GM12878 (cell line): ENCODE data around the gene ATF4. TPM values are rescaled to one million over a fixed set of nuclear protein-coding genes. Genes with fewer than 3 reads are reported as not detected.

Source experiments
- ATAC-seq: fragments of 200-7000 bp; cut with Tn5 transposase; 3 replicates; pipeline ENCODE4 v1.9.1; 2020; ENCODE audit warnings: mild to moderate bottlenecking, moderate library complexity
- BruUV-seq: library from RNA; stranded (reverse); fragments of 400-500 nt; replicated peaks from 2 replicates; lab custom pipeline; 2021; lab: Mats Ljungman, UMichigan
- CTCF ChIA-PET: fragments of 300-600 bp; sonication (Branson Sonifier 250); formaldehyde crosslinking; extraction: SDS; loops from one replicate; lab custom pipeline; 2021; ENCODE audit warnings: inconsistent platforms; lab: Yijun Ruan, JAX
- POLR2A ChIA-PET: fragments of 350-600 bp; formaldehyde crosslinking; extraction: SDS; loops from one replicate; lab custom pipeline; 2021; ENCODE audit warnings: inconsistent platforms; lab: Charles Lee
- RAD21 ChIA-PET: fragments of 300-600 bp; sonication (Branson Sonifier 250); formaldehyde crosslinking; loops from one replicate; lab custom pipeline; 2023; ENCODE audit warnings: antibody characterized with exemption; ENCODE audit not compliant: unreplicated experiment; lab: Charles Lee
- SMC1A ChIA-PET: fragments of 300-600 bp; sonication (Branson Sonifier 250); formaldehyde crosslinking; loops from one replicate; lab custom pipeline; 2023; ENCODE audit not compliant: unreplicated experiment, uncharacterized antibody; lab: Charles Lee
- DNase-seq: peaks from one replicate; pipeline ENCODE4 v3.0.0-alpha.2; 2011; ENCODE audit warnings: low read depth, low spot score
- FAIRE-seq: peaks from 3 replicates; lab custom pipeline; 2011; peaks lifted over from hg19 to GRCh38; lab: Jason Lieb, UNC
- H2AFZ ChIP-seq: 2 replicates; pipeline ENCODE4 v1.6.0; 2011; ENCODE audit warnings: low read depth, low read length, control low read depth; ENCODE audit not compliant: control insufficient read depth
- H3K27ac ChIP-seq: 2 replicates; pipeline ENCODE4 v1.5.1; 2011; ENCODE audit warnings: control low read depth; ENCODE audit not compliant: control insufficient read depth, insufficient read depth
- H3K27me3 ChIP-seq, 2 experiments: replicated peaks in 1 of 2; 2 replicates each; pipeline versions ENCODE4 v1.6.0 to v1.6.1; 2011; ENCODE audit warnings: low read length in 1 of 2; ENCODE audit not compliant: control insufficient read depth in 2 of 2, insufficient read depth in 2 of 2
- H3K36me3 ChIP-seq, 2 experiments: 2 replicates each; pipeline ENCODE4 v1.5.1; 2011; ENCODE audit warnings: low read length in 1 of 2; ENCODE audit not compliant: control insufficient read depth in 2 of 2, insufficient read depth in 2 of 2
- H3K4me1 ChIP-seq: 2 replicates; pipeline ENCODE4 v1.6.1; 2011; ENCODE audit warnings: mild to moderate bottlenecking, low read length, moderate library complexity, mixed read lengths; ENCODE audit not compliant: control insufficient read depth, insufficient read depth
- H3K4me2 ChIP-seq: 2 replicates; pipeline ENCODE4 v1.6.0; 2011; ENCODE audit warnings: control low read depth; ENCODE audit not compliant: control insufficient read depth, insufficient read depth
- H3K4me3 ChIP-seq: fragments of 200-600 bp; sonication (generic); 2 replicates; pipeline ENCODE4 v1.5.1; 2016
- H3K79me2 ChIP-seq: 2 replicates; pipeline ENCODE4 v1.6.0; 2011; ENCODE audit warnings: low read length; ENCODE audit not compliant: control insufficient read depth, insufficient read depth
- H3K9ac ChIP-seq: 2 replicates; pipeline ENCODE4 v1.8.0; 2011; ENCODE audit warnings: low read length, control low read depth, mixed read lengths; ENCODE audit not compliant: control insufficient read depth, insufficient read depth
- H3K9me3 ChIP-seq: replicated peaks from 3 replicates; pipeline ENCODE4 v1.5.1; 2011; ENCODE audit warnings: mild to moderate bottlenecking, low read length; ENCODE audit not compliant: control insufficient read depth, insufficient read depth
- H4K20me1 ChIP-seq: 2 replicates; pipeline ENCODE4 v1.6.0; 2011; ENCODE audit not compliant: control insufficient read depth, insufficient read depth
- EZH2 ChIP-seq: IDR thresholded peaks from 2 replicates; pipeline ENCODE4 v1.6.1; 2012; ENCODE audit warnings: low read depth, mild to moderate bottlenecking, control low read depth, inconsistent platforms, low read length, borderline replicate concordance; ENCODE audit not compliant: control insufficient read depth
- POLR2A ChIP-seq: IDR thresholded peaks from 2 replicates; pipeline ENCODE4 v1.6.1; 2011; ENCODE audit warnings: low read depth, mild to moderate bottlenecking, low read length
- POLR2AphosphoS5 ChIP-seq: IDR thresholded peaks from 2 replicates; pipeline ENCODE4 v1.6.1; 2011; ENCODE audit warnings: mild to moderate bottlenecking, low read length, inconsistent platforms
- WGBS: methylation state at CpG from one replicate; pipeline ENCODE4 v1.1.6; 2016; ENCODE audit warnings: low lambda C conversion rate; ENCODE audit not compliant: insufficient replicate concordance, insufficient coverage; ENCODE audit errors: missing lambda C conversion rate; 5-methylcytosine and 5-hydroxymethylcytosine counted together
- in situ Hi-C: fragments of 300-500 bp; cut with MboI; formaldehyde crosslinking; loops from 9 replicates; pipeline ENCODE4 v1.14.3; 2018; ENCODE audit warnings: mixed read lengths
- intact Hi-C: fragments of 100-400 bp; cut with micrococcal nuclease; formaldehyde crosslinking; loops from one replicate; pipeline ENCODE4 v1.14.2; 2022; ENCODE audit not compliant: unreplicated experiment
- polyA plus RNA-seq, 11 experiments: library from polyadenylated mRNA; depleted of rRNA in 4 of 11; unstranded in 6 of 11; stranded (reverse) in 5 of 11; fragments of >200 nt; fragmentation: Nextera tagmentation in 4 of 11; fragmentation: Illumina TruSeq in 1 of 11; extraction: Ambion mirVana in 4 of 11; extraction: Trizol in 1 of 11; gene quantifications; 1 replicate in 1 of 11; 2 replicates in 10 of 11; pipeline versions ENCODE4 v1.2.1 to v1.2.3, GENCODE V29; 2011 to 2016; ENCODE audit warnings: inconsistent platforms in 2 of 11, missing spikeins in 2 of 11, low read depth in 1 of 11
- total RNA-seq, 4 experiments: library from RNA; depleted of rRNA in 3 of 4; stranded (reverse); fragments of >200 nt in 3 of 4; fragmentation: Illumina TruSeq in 1 of 4; extraction: Trizol in 1 of 4; gene quantifications; 2 replicates each; pipeline versions ENCODE4 v1.2.1 to v1.2.3, GENCODE V29; 2013 to 2021
- TF ChIP-seq, protein P1 (sequence below): fragments of 450-650 bp; IDR thresholded peaks from 2 replicates; pipeline ENCODE4 v1.6.1; 2017; ENCODE audit warnings: borderline replicate concordance
- TF ChIP-seq, protein P2 (sequence below): fragments of 450-650 bp; IDR thresholded peaks from 2 replicates; pipeline ENCODE4 v1.6.1; 2017; ENCODE audit warnings: mild to moderate bottlenecking

Gene ATF4
- total and polyA plus RNA-seq, 10 of the 15 experiments (the other 5 are each of a cell fraction or from before 2014, with no cell fraction given) = 88.3 to 605 (median 320) TPM

DNA sequence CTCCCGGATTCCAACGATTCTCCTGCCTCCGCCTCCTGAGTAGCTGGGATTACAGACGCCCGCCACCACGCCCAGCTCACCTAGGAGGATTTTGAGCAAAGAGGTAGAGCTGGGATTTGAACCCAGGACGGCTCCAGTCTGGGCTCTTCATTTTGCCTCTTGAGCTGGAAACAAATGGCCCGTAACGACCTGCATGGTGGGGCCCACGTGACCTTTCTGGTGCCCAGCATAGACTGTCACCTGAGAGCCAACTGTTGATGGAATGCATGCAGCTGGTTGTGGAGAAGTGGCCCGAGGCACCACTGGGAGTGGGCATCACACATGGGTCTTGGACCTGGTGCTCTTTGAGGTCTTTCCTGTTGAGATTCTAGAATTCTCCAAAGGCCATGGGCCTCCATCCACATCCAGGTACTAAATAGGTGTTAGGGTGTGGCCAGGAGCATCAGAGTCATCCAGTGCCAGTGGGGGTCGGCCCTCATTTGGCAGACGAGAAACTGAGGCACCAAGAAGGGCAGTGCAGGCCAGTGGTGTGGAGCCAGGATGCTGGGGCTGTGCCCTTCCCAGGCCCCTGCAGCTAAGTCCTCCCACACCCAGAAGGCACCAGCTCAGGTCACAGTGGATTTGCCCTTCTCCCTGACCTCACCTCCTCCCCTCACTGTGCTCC is 3.9 kb downstream of the ATF4 start (continued):
- TF ChIP-seq, protein P1, sequence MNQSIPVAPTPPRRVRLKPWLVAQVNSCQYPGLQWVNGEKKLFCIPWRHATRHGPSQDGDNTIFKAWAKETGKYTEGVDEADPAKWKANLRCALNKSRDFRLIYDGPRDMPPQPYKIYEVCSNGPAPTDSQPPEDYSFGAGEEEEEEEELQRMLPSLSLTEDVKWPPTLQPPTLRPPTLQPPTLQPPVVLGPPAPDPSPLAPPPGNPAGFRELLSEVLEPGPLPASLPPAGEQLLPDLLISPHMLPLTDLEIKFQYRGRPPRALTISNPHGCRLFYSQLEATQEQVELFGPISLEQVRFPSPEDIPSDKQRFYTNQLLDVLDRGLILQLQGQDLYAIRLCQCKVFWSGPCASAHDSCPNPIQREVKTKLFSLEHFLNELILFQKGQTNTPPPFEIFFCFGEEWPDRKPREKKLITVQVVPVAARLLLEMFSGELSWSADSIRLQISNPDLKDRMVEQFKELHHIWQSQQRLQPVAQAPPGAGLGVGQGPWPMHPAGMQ = no peak

DNA sequence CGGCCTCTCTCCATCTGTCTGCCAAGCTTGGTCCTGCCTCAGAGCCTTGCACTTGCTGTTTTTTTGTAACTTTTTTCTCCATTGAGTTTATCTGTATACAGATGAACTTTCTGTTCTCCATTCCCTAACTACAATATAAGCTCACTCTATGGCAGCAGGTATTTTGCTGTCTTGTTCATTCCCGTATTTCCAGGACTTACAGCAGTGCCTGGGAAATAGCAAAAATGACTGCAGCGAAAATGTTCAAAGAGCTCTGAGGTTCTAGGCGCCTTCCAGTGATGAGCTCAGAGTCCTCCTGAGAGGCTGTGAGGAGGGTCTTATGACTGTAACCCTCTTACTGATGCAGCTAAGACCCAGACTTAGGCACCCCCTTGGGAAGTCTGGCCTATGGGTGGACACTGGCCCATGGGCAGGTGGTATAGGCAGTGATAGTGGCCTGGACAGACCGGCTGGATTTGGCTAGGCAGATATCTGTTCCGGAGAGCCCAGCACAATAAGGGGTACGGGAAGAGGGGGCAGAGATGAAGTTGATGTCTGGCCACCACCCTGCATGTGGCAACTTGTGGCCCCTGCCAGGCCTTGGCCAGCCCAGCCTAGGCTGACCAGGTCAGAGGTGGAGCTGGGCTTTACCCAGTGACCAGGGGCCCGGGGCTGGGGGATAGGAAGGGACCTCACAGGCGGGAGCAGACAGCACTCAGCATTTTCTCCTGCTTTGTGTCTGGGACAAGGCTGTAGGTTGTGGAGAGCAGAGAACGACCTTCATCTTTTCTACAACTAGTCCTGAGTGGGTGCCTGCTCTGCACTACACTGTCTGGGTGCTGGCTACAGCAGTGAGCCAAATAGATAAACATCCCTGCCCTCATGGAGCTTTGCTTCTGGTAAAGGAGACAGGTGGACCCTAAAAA is 4.6 kb downstream of the ATF4 start:
- no peak for FAIRE-seq
- peaks cover 18 to 23% of the 10 kb centered on the region in 2 experiments; a peak in 3 of 4 replicates for H3K36me3 ChIP-seq
- no peaks in the 10 kb centered on the region for H3K9me3 ChIP-seq
- H3K9ac ChIP-seq = no peak overlapping the region
- POLR2A ChIA-PET = interaction anchor here (0.6 to 1.5 kb wide), 4 partner anchors 10 to 396 kb away, joined by 3 to 5 read pairs (median 4); partner anchors contain the start of gene MIEF1
- H2AFZ ChIP-seq = no peak overlapping the region
- H3K4me2 ChIP-seq = peak overlapping the region; percentile 72
- H3K27me3 ChIP-seq = no peaks in the 10 kb centered on the region
- DNase-seq = no peak
- TF ChIP-seq POLR2A (peak; percentile 60; the same call in 1 of the 2 replicates), EZH2 (no peak), POLR2AphosphoS5 (peak; percentile 17; the same call in 1 of the 2 replicates)
- TF ChIP-seq, protein P2, sequence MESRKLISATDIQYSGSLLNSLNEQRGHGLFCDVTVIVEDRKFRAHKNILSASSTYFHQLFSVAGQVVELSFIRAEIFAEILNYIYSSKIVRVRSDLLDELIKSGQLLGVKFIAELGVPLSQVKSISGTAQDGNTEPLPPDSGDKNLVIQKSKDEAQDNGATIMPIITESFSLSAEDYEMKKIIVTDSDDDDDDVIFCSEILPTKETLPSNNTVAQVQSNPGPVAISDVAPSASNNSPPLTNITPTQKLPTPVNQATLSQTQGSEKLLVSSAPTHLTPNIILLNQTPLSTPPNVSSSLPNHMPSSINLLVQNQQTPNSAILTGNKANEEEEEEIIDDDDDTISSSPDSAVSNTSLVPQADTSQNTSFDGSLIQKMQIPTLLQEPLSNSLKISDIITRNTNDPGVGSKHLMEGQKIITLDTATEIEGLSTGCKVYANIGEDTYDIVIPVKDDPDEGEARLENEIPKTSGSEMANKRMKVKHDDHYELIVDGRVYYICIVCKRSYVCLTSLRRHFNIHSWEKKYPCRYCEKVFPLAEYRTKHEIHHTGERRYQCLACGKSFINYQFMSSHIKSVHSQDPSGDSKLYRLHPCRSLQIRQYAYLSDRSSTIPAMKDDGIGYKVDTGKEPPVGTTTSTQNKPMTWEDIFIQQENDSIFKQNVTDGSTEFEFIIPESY = no peak
- peaks cover 29% of the 10 kb centered on the region for H4K20me1 ChIP-seq
- SMC1A ChIA-PET = interaction anchor here (0.7 to 1.6 kb wide), 5 partner anchors 9 to 376 kb away, joined by 3 to 8 read pairs (median 3); no protein-coding TSS in a partner anchor
- 85% methylated on average over 10 of the region's 10 CpGs for WGBS
- no TSS peak for BruUV-seq
- RAD21 ChIA-PET = interaction anchor here (1.3 to 1.4 kb wide), 3 partner anchors 28 to 181 kb away, joined by 3 to 5 read pairs (median 5); partner anchors contain the start of gene TAB1
- in situ Hi-C loops = loop anchor here (25.0 kb wide), 1 partner anchor 363 kb away; the partner anchor contains the start of gene CBX7
- H3K4me3 ChIP-seq = peak overlapping the region; percentile 9; the same call in 1 of the 2 replicates
- intact Hi-C loops = loop anchor here (5.0 kb wide), 1 partner anchor 78 kb away; no protein-coding TSS in a partner anchor
- H3K4me1 ChIP-seq = peaks cover 49% of the 10 kb centered on the region
- H3K27ac ChIP-seq = no peak overlapping the region; the same call in 1 of the 2 replicates
- peaks cover 65% of the 10 kb centered on the region for H3K79me2 ChIP-seq
- CTCF ChIA-PET = interaction anchor here (0.7 to 17.8 kb wide), 4 partner anchors 9 to 209 kb away, joined by 3 to 372 read pairs (median 12); partner anchors contain the start of gene MIEF1
- ATAC-seq = no peak
